Hepatocyte (in vitro differentiated cells): Measurements from ENCODE around the gene ANKRD22.

Experiments
- CTCF ChIP-seq: fragments of 200-600 bp; sonication (generic); IDR thresholded peaks from 2 replicates; pipeline ENCODE4 v1.5.1; 2016; ENCODE audit warnings: antibody characterized with exemption, mild to moderate bottlenecking; ENCODE audit not compliant: poor library complexity
- EZH2phosphoT487 ChIP-seq: fragments of 200-600 bp; sonication (generic); IDR thresholded peaks from one replicate; pipeline ENCODE4 v1.6.1; 2018; ENCODE audit warnings: antibody characterized with exemption, mild to moderate bottlenecking, low read depth, moderate library complexity; ENCODE audit not compliant: unreplicated experiment, severe bottlenecking

DNA sequence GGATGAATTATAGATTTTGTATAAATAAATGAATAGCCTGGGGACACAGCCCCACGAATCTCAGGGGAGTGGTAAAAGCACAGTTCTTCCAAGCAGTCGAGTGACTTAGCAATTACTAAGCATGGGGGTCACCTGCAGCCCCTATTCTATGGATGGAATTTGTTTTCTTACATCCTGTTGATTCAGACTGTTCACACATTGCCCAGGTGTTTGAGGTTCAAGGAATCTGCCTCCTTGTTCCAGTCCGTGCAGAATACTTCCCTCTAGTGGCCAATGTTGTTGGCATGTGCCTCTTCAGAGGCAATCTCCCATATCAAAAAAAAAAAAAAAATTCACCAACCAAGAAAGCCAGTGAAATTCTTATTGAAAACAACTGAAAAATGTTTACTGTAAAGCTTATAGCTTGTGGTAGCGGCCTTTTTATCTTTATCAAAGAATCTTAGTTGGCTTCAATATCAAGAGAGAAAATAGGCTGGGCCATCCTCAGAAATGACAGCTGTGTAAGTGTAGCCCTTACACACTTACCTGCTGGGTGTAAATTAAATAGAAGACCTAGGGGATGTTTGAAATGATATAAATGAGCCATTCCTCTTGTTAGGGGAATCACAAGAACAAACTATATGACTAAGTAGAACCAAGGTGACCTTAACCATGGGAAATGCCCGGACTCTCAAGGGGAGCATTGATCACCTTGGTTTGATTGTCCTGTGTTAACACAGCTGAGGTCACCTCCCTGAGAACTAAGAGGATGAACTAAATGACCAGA lies 41.3 kb downstream of the ANKRD22 start:
- TF ChIP-seq CTCF, result peak; percentile 68
- TF ChIP-seq EZH2phosphoT487, result no peak
